Measurements from ENCODE around the gene NT5M. TPM values are rescaled to one million over a fixed set of nuclear protein-coding genes. Genes with fewer than 3 reads are reported as not detected.

NT5M gene
- total RNA-seq, 2 donors from 2014 or later, result 0.92 TPM; not detected in 1

DNA sequence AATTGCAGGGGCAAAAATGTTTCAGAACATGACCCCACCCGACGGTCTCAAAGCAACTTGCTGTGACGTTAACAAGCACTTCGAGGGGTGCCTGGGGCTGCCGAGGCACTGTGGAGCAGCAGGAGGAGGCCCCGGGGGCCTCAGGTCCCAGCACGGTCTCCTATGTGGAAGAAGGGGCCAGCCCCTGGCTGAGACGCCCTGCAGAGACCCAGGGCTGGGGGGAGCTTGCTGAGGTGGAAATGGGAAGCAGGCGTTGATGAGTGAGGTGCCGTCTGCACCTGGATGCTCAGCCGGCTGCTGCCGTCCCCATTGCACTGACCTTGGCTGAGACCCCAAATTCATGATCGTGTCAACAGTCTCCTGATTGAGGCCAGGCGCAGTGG, 46.5 kb downstream of the NT5M start:
- Histone ChIP-seq H3K27ac (no peak overlapping the region), H3K4me3 (no peak overlapping the region), H3K36me3 (no peaks in the 10 kb centered on the region), H3K27me3 (replicated peaks; ENCODE audit: insufficient read depth) (no peaks in the 10 kb centered on the region), H3K9me3 (no peaks in the 10 kb centered on the region), H3K4me1 (ENCODE audit: control insufficient read depth in 1 of 2, low read depth in 2 of 2) (no peaks in the 10 kb centered on the region)
- TF ChIP-seq, protein P1, sequence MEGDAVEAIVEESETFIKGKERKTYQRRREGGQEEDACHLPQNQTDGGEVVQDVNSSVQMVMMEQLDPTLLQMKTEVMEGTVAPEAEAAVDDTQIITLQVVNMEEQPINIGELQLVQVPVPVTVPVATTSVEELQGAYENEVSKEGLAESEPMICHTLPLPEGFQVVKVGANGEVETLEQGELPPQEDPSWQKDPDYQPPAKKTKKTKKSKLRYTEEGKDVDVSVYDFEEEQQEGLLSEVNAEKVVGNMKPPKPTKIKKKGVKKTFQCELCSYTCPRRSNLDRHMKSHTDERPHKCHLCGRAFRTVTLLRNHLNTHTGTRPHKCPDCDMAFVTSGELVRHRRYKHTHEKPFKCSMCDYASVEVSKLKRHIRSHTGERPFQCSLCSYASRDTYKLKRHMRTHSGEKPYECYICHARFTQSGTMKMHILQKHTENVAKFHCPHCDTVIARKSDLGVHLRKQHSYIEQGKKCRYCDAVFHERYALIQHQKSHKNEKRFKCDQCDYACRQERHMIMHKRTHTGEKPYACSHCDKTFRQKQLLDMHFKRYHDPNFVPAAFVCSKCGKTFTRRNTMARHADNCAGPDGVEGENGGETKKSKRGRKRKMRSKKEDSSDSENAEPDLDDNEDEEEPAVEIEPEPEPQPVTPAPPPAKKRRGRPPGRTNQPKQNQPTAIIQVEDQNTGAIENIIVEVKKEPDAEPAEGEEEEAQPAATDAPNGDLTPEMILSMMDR (IDR thresholded peaks at IDR 0.05), result no peak
- ATAC-seq (ENCODE audit: insufficient number of reproducible peaks, low FRiP score, low read depth) (no peak), DNase-seq (ENCODE audit: low spot score) (no peak)

DNA sequence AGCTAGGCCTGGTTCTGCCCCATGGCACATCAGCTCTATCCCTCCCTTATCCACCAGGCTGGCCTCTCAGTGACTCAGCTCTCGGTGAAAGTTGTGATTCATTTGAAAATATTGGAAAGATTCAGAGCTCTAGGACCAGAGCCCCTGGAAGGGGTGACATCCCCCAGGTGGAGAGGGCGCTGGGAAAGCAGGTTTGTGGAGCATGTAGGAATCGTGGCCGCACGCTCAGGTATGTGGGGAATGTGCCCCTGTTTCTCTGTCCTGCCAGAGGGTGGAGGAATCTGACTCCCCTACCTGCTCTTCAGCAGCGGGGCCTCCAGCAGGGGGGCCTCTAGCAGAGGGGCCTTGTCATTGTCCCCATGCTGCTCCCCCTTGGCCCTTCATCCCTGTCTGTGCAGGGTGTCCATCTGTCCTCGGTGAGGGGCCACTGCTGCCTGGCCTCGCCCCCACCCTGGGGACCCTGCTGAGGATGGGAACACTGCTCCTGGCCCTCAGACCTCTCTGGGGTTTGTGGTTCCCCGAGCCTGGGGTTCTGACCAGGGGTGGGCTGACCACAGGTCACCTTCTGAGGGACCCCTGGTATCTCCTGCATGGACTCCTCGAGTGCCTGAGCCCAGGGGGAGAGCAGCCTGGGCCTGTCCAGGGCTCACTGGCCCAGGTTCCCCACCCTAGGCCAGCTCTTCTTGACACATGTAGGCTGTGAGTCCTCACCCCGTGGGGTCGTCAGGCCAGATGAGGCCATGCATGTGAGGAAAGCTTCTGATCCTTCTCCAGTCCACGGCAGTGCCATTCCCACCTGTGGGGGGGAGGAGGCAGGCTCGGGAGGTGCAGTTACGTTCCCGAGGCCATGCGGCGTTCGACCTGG, 47.5 kb downstream of the NT5M start:
- Histone ChIP-seq H3K27me3 (replicated peaks; ENCODE audit: insufficient read depth) (no peaks in the 10 kb centered on the region), H3K4me1 (ENCODE audit: control insufficient read depth in 1 of 2, low read depth in 2 of 2) (peaks cover 0 to 5% of the 10 kb centered on the region in 2 donors), H3K9me3 (no peaks in the 10 kb centered on the region), H3K27ac (no peak overlapping the region), H3K4me3 (no peak overlapping the region), H3K36me3 (no peaks in the 10 kb centered on the region)
- DNase-seq (ENCODE audit: low spot score), result no peak
- no peak for ATAC-seq (ENCODE audit: insufficient number of reproducible peaks, low FRiP score, low read depth)
- TF ChIP-seq, protein P1 (IDR thresholded peaks at IDR 0.05), result no peak

DNA sequence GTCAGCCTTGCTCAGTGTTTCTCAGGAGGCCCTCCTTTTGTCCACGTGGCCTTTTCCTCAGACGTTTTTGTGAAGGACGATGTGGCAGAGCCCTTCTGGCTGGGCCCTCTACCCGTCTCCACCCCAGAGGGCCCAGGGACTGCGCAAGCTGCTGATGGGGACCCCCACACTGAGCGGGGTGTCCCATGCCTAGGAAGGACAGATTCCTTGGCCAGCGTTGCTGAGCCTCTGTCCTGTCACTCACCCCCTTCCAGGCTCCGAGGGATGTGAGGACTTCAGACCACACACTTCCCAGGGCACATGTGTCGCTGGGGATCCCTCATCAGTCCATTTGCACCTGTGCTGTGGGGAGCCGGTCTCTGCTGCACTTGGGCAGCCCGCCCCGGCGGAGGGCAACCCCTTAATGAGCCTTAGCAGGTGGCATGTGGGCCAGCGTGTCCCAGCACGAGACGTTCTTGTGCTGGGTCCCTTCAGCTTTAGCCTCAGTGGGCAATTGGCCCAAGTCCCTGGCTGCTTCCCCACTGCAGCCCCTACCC, 48.3 kb downstream of the NT5M start:
- Histone ChIP-seq H3K36me3 (no peaks in the 10 kb centered on the region), H3K9me3 (no peaks in the 10 kb centered on the region), H3K4me1 (ENCODE audit: control insufficient read depth in 1 of 2, low read depth in 2 of 2) (peaks cover 0 to 5% of the 10 kb centered on the region in 2 donors), H3K27me3 (replicated peaks; ENCODE audit: insufficient read depth) (no peaks in the 10 kb centered on the region), H3K4me3 (no peak overlapping the region), H3K27ac (no peak overlapping the region)
- TF ChIP-seq, protein P1 (IDR thresholded peaks at IDR 0.05), result no peak
- DNase-seq (ENCODE audit: low spot score) (no peak), ATAC-seq (ENCODE audit: insufficient number of reproducible peaks, low FRiP score, low read depth) (no peak)

DNA sequence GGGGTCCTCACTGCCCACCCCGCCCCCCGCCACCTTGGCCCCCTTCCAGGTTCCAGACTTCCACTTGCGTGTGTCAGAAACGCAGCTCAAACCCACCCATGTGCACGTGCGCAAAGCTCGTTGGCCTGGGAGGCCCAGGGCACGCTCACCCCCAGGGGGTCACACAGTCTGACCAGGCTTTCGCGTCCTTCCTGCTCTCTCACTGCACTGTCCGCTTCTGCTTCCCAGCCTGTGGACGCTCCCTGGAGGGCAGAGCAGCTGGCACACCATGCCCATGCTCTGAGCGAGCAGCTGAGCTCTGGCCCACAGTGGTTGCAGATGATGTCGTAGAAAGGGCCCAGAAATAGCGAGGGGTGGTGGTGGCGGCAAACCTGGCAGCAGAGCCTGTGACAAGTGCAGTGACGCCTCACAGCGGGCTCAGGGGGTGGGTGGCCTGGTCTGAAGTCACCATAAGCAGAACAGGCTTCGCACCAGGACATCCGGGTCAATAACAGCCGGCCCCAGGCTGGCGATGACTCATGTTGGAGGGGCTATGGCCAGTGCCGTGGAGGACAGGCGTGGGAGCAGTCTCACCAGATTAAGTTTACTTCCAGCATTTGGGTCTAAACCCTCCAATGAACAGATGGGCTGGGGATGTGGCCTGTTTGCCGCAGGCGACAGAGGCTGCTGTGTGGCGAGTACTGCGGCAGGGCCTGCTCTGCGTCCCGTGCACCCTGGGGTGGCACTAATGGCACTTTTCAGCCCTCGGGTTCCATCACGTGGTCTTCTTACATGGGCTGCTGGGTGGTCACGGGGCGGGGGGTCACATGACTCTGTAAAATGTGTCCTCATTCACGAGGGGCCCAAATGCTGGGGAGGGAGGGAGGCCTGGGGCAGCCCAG, 49.0 kb downstream of the NT5M start:
- Histone ChIP-seq H3K36me3 (no peaks in the 10 kb centered on the region), H3K4me1 (ENCODE audit: control insufficient read depth in 1 of 2, low read depth in 2 of 2) (peaks cover 0 to 5% of the 10 kb centered on the region in 2 donors), H3K27ac (no peak overlapping the region), H3K9me3 (no peaks in the 10 kb centered on the region), H3K4me3 (no peak overlapping the region), H3K27me3 (replicated peaks; ENCODE audit: insufficient read depth) (no peaks in the 10 kb centered on the region)
- TF ChIP-seq, protein P1 (IDR thresholded peaks at IDR 0.05), result no peak
- ATAC-seq (ENCODE audit: insufficient number of reproducible peaks, low FRiP score, low read depth) (no peak), DNase-seq (ENCODE audit: low spot score) (no peak)

All from thoracic aorta (tissue), 2 donors.